Progenitor cell of endocrine pancreas (in vitro differentiated cells): Measurements from ENCODE around the gene SPATA3. TPM values are rescaled to one million over a fixed set of nuclear protein-coding genes. Genes with fewer than 3 reads are reported as not detected.

Experiments
- DNase-seq: peaks from one replicate; pipeline ENCODE4 v3.0.0; 2021; ENCODE audit warnings: low spot score; ENCODE audit not compliant: unreplicated experiment
- H3K27ac Mint-ChIP-seq: 2 replicates; pipeline ENCODE4 v1.8.0; 2021; ENCODE audit warnings: mild to moderate bottlenecking, moderate library complexity, mixed read lengths
- H3K27me3 Mint-ChIP-seq: 2 replicates; pipeline ENCODE4 v1.8.0; 2021; ENCODE audit warnings: mixed read lengths
- H3K36me3 Mint-ChIP-seq: 2 replicates; pipeline ENCODE4 v1.8.0; 2022; ENCODE audit warnings: mixed read lengths; ENCODE audit not compliant: insufficient read depth
- H3K4me1 Mint-ChIP-seq: 2 replicates; pipeline ENCODE4 v1.8.0; 2021; ENCODE audit warnings: low read depth, mixed read lengths
- H3K4me3 Mint-ChIP-seq: 2 replicates; pipeline ENCODE4 v1.8.0; 2021; ENCODE audit warnings: low read depth, mild to moderate bottlenecking, moderate library complexity, mixed read lengths
- H3K9me3 Mint-ChIP-seq: 2 replicates; pipeline ENCODE4 v1.8.0; 2021; ENCODE audit warnings: low read depth, mixed read lengths
- CTCF ChIP-seq: fragments of 200-600 bp; sonication (generic); IDR thresholded peaks from one replicate; pipeline ENCODE4 v1.5.0; 2021; ENCODE audit warnings: antibody characterized with exemption, mild to moderate bottlenecking; ENCODE audit not compliant: unreplicated experiment
- total RNA-seq: library from RNA; stranded (reverse); gene quantifications from 2 replicates; pipeline ENCODE4 v1.2.1, GENCODE V29; 2021

Gene SPATA3
- total RNA-seq, 1 donor from 2014 or later, result not detected

- DNase-seq, result no peak
- Mint-ChIP-seq H3K36me3 (no peaks in the 10 kb centered on the region), H3K27ac (no peak overlapping the region), H3K9me3 (no peaks in the 10 kb centered on the region), H3K4me3 (no peak overlapping the region), H3K27me3 (peaks cover 51% of the 10 kb centered on the region), H3K4me1 (peaks cover 6% of the 10 kb centered on the region)
- TF ChIP-seq CTCF, result no peak
Observed at GRCh38 chr2:230955163-230955737, 40.7 kb upstream of the SPATA3 start.

- TF ChIP-seq CTCF, result no peak
- Mint-ChIP-seq H3K9me3 (peaks cover 3% of the 10 kb centered on the region), H3K27ac (no peak overlapping the region), H3K36me3 (no peaks in the 10 kb centered on the region), H3K27me3 (peaks cover 52% of the 10 kb centered on the region), H3K4me3 (peak overlapping the region; percentile 67), H3K4me1 (peaks cover 6% of the 10 kb centered on the region)
- DNase-seq, result no peak
Observed at GRCh38 chr2:230956827-230957755, 38.8 kb upstream of the SPATA3 start.

GRCh38 chr2:230957756-230958391 is 38.0 kb upstream of the SPATA3 start:
- H3K4me3 Mint-ChIP-seq, result peak overlapping the region; percentile 56
- H3K27ac Mint-ChIP-seq, result no peak overlapping the region
- peaks cover 3% of the 10 kb centered on the region for H3K9me3 Mint-ChIP-seq
- H3K4me1 Mint-ChIP-seq, result peaks cover 6% of the 10 kb centered on the region
- H3K27me3 Mint-ChIP-seq, result peaks cover 52% of the 10 kb centered on the region
- no peak for TF ChIP-seq CTCF
- no peaks in the 10 kb centered on the region for H3K36me3 Mint-ChIP-seq
- DNase-seq, result no peak

- no peak overlapping the region for H3K4me3 Mint-ChIP-seq
Observed at GRCh38 chr2:230958820-230959756, 36.8 kb upstream of the SPATA3 start.

More at GRCh38 chr2:230958820-230959756, 36.8 kb upstream of the SPATA3 start:
- no peak overlapping the region for H3K27ac Mint-ChIP-seq
- DNase-seq, result no peak
- peaks cover 3% of the 10 kb centered on the region for H3K9me3 Mint-ChIP-seq
- TF ChIP-seq CTCF, result no peak
- peaks cover 6% of the 10 kb centered on the region for H3K4me1 Mint-ChIP-seq
- peaks cover 48% of the 10 kb centered on the region for H3K27me3 Mint-ChIP-seq
- no peaks in the 10 kb centered on the region for H3K36me3 Mint-ChIP-seq
